HepG2 (cell line): ENCODE results near the gene POFUT1. TPM values are rescaled to one million over a fixed set of nuclear protein-coding genes. Genes with fewer than 3 reads are reported as not detected.
A peak's percentile ranks its signal among the peaks of the same experiment; 100 is the strongest.

ENCODE experiments used
- AGO1 ChIP-seq: fragments of 200-400 bp; formaldehyde crosslinking; IDR thresholded peaks from 2 replicates; pipeline ENCODE4 v1.6.1; 2017; ENCODE audit warnings: mild to moderate bottlenecking, low read depth, low read length, moderate library complexity; ENCODE audit not compliant: poor library complexity, severe bottlenecking
- BCLAF1 ChIP-seq: fragments of 450-650 bp; IDR thresholded peaks from 2 replicates; pipeline ENCODE4 v1.6.1; 2017; ENCODE audit warnings: mild to moderate bottlenecking
- GPN1 ChIP-seq: sonication (generic); formaldehyde crosslinking; IDR thresholded peaks from 2 replicates; pipeline ENCODE4 v1.5.1; 2020; ENCODE audit warnings: missing genetic modification reagents, borderline replicate concordance
- KDM1A ChIP-seq: IDR thresholded peaks from 2 replicates; pipeline ENCODE4 v1.6.1; 2016; ENCODE audit warnings: missing compliant biosample characterization
- NCOA2 ChIP-seq: sonication (generic); formaldehyde crosslinking; IDR thresholded peaks from 2 replicates; pipeline ENCODE4 v1.8.0; 2022; ENCODE audit warnings: inconsistent platforms
- NFKB2 ChIP-seq: sonication (generic); formaldehyde crosslinking; IDR thresholded peaks from 2 replicates; pipeline ENCODE4 v1.4.0; 2020; ENCODE audit warnings: missing genetic modification reagents, borderline replicate concordance
- NONO ChIP-seq, 2 experiments: fragments of 450-650 bp in 1 of 2; sonication (generic) in 1 of 2; formaldehyde crosslinking in 1 of 2; IDR thresholded peaks in 1 of 2; conservative IDR thresholded peaks in 1 of 2; 2 replicates each; pipeline versions ENCODE4 v1.6.1 to v1.8.0; 2017 to 2022; ENCODE audit warnings: mild to moderate bottlenecking in 1 of 2, missing genetic modification reagents in 1 of 2, moderate library complexity in 1 of 2
- PLSCR1 ChIP-seq: sonication (generic); formaldehyde crosslinking; IDR thresholded peaks from 2 replicates; pipeline ENCODE4 v1.5.0; 2020; ENCODE audit warnings: missing genetic modification reagents, mild to moderate bottlenecking, borderline replicate concordance
- SNAPC4 ChIP-seq: sonication (generic); formaldehyde crosslinking; IDR thresholded peaks from 2 replicates; pipeline ENCODE4 v1.4.0; 2020; ENCODE audit warnings: mild to moderate bottlenecking, missing genetic modification reagents
- TBP ChIP-seq: sonication (generic); formaldehyde crosslinking; IDR thresholded peaks from 2 replicates; pipeline ENCODE4 v1.5.0; 2020; ENCODE audit warnings: missing genetic modification reagents
- TOE1 ChIP-seq: sonication (generic); formaldehyde crosslinking; IDR thresholded peaks from 2 replicates; pipeline ENCODE4 v1.4.0; 2020; ENCODE audit warnings: mild to moderate bottlenecking, missing genetic modification reagents
- ZFP36L1 ChIP-seq: sonication (generic); formaldehyde crosslinking; IDR thresholded peaks from 2 replicates; pipeline ENCODE4 v1.8.0; 2022; ENCODE audit warnings: mild to moderate bottlenecking, missing genetic modification reagents, moderate library complexity
- ZNF263 ChIP-seq: sonication (generic); formaldehyde crosslinking; IDR thresholded peaks from 2 replicates; pipeline ENCODE4 v1.4.0; 2020; ENCODE audit warnings: missing genetic modification reagents
- ZNF510 ChIP-seq: sonication (generic); formaldehyde crosslinking; IDR thresholded peaks from 2 replicates; pipeline ENCODE4 v1.4.0; 2020; ENCODE audit warnings: low read depth, mild to moderate bottlenecking, missing genetic modification reagents
- ZNF550 ChIP-seq: sonication (generic); formaldehyde crosslinking; IDR thresholded peaks from 2 replicates; pipeline ENCODE4 v1.4.0; 2020; ENCODE audit warnings: mild to moderate bottlenecking, missing genetic modification reagents, borderline replicate concordance
- ZSCAN12 ChIP-seq: sonication (generic); formaldehyde crosslinking; IDR thresholded peaks from 2 replicates; pipeline ENCODE4 v1.9.0; 2021; ENCODE audit warnings: mild to moderate bottlenecking, missing genetic modification reagents
- ZSCAN5A ChIP-seq: sonication (generic); formaldehyde crosslinking; IDR thresholded peaks from 2 replicates; pipeline ENCODE4 v1.8.0; 2022; ENCODE audit warnings: mild to moderate bottlenecking, missing genetic modification reagents, borderline replicate concordance
- polyA plus RNA-seq, 8 experiments: library from polyadenylated mRNA; depleted of rRNA in 3 of 8; stranded (reverse) in 7 of 8; unstranded in 1 of 8; fragments of >200 nt; fragmentation: Illumina TruSeq in 4 of 8; extraction: Trizol in 4 of 8; gene quantifications; 2 replicates each; pipeline versions ENCODE4 v1.2.1 to v1.2.3, GENCODE V29; 2011 to 2016; ENCODE audit warnings: low read depth in 4 of 8, missing spikeins in 1 of 8, mixed read lengths in 1 of 8; ENCODE audit not compliant: insufficient read depth in 1 of 8
- total RNA-seq, 5 experiments: library from RNA; depleted of rRNA; stranded (reverse); fragments of >200 nt; fragmentation: Illumina TruSeq; extraction: Trizol; gene quantifications; 2 replicates each; pipeline ENCODE4 v1.2.3, GENCODE V29; 2016; ENCODE audit warnings: low read depth in 1 of 5

POFUT1 gene
- total and polyA plus RNA-seq, 2 of the 13 experiments (the other 11 are each of a cell fraction or from before 2014, with no cell fraction given), result 35.5 to 58.3 TPM

- TF ChIP-seq ZSCAN5A (CRISPR knock-in tag) (0 out of 2 replicates have a peak, but pooled peaks have one; percentile 71), BCLAF1 (no peak), KDM1A (CRISPR knock-in tag) (peak; percentile 99), AGO1 (no peak), PLSCR1 (CRISPR knock-in tag) (peak; percentile 94; the same call in 1 of the 2 replicates), ZSCAN12 (CRISPR knock-in tag) (0 out of 2 replicates have a peak, but pooled peaks have one; percentile 44), NCOA2 (0 out of 2 replicates have a peak, but pooled peaks have one; percentile 5), ZNF550 (CRISPR knock-in tag) (0 out of 2 replicates have a peak, but pooled peaks have one; percentile 91), ZFP36L1 (no peak), ZNF510 (CRISPR knock-in tag) (no peak), TBP (peak; percentile 98), NONO (IDR thresholded peaks at IDR 0.05) (no peak), NONO (CRISPR knock-in tag; conservative IDR thresholded peaks at IDR 0.05) (peak; percentile 48), ZNF263 (CRISPR knock-in tag) (no peak; the same call in 1 of the 2 replicates), SNAPC4 (CRISPR knock-in tag) (0 out of 2 replicates have a peak, but pooled peaks have one; percentile 71), TOE1 (CRISPR knock-in tag) (0 out of 2 replicates have a peak, but pooled peaks have one; percentile 48), GPN1 (CRISPR knock-in tag) (no peak; the same call in 1 of the 2 replicates), NFKB2 (peak; percentile 70; the same call in 1 of the 2 replicates)
Observed at GRCh38 chr20:32207626-32208498, at the start of gene POFUT1, which contains the start of gene PLAGL2 (continued).
